ENCODE data around the gene FICD.

Gene FICD

DNA sequence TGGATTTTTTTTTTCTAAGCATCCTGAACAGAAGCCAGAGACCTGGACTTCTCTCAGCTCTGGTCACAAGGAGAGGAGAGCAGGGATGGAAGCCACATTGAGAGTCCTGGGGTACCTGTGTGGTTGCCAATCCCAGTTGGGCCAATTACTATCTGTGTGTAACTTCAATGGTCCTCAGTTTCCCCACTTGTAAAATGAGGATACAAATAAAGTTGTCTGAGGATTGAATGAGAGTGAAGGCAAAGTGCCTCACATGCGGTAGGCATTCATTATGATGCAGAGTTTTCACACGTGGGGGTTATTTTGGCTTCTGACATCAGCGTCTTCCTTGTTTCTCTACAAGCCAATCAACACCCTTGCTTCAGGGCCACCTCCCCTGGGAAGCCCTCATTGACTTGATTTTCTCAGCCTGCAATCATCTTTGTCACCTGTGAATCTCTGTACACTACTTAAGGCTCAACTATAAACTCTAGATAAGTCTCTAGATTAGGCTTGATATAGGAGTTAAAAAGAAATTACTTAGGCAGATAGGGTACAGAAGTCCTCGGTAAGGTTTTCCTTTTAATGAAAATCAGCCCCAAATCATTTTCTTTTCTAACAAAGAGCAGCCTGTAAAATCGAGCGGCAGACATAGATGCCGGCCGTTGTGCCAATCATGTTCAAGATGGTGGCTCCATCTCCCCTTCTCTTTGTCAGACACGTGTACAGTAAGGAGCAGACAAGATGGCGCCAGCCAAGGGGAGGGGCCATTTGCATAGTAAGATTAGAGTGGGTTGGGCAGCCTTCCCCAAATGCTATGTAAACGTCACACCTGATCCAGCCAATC is 37.8 kb upstream of the FICD start:
- H3K4me3 ChIP-seq (ENCODE audit: low read depth, low read length), result no peak overlapping the region
- H3K36me3 ChIP-seq, result no peaks in the 10 kb centered on the region
- no peak for DNase-seq
- peaks cover 42% of the 10 kb centered on the region for H3K27me3 ChIP-seq (ENCODE audit: insufficient read depth, low read depth, severe bottlenecking)
- no peak overlapping the region for H3K27ac ChIP-seq
- no peaks in the 10 kb centered on the region for H3K9me3 ChIP-seq (ENCODE audit: severe bottlenecking)
- TF ChIP-seq, protein P1, sequence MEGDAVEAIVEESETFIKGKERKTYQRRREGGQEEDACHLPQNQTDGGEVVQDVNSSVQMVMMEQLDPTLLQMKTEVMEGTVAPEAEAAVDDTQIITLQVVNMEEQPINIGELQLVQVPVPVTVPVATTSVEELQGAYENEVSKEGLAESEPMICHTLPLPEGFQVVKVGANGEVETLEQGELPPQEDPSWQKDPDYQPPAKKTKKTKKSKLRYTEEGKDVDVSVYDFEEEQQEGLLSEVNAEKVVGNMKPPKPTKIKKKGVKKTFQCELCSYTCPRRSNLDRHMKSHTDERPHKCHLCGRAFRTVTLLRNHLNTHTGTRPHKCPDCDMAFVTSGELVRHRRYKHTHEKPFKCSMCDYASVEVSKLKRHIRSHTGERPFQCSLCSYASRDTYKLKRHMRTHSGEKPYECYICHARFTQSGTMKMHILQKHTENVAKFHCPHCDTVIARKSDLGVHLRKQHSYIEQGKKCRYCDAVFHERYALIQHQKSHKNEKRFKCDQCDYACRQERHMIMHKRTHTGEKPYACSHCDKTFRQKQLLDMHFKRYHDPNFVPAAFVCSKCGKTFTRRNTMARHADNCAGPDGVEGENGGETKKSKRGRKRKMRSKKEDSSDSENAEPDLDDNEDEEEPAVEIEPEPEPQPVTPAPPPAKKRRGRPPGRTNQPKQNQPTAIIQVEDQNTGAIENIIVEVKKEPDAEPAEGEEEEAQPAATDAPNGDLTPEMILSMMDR (IDR thresholded peaks at IDR 0.05; ENCODE audit: low read depth, low read length), result no peak

DNA sequence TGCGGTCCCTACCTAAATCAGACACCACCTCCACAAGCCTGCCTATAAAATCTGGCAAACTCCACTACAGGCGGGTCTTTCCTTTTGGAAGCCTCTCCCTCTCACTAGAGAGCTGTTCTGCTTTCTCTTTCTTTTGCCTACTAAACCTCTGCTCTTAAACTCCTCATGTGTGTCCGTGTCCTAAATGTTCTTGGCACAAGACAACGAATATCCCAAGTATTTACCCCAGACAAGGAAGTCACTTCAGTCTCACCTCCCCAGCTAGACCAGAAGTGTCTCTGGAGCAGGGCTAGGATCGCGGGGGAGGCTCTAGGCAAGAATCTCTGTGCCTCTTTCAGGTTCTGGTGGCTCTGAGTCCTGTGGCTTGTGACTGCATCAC is 37.2 kb upstream of the FICD start:
- H3K4me3 ChIP-seq (ENCODE audit: low read depth, low read length), result no peak overlapping the region
- H3K9me3 ChIP-seq (ENCODE audit: severe bottlenecking), result no peaks in the 10 kb centered on the region
- H3K27me3 ChIP-seq (ENCODE audit: insufficient read depth, low read depth, severe bottlenecking), result peaks cover 38% of the 10 kb centered on the region
- no peak for DNase-seq
- H3K36me3 ChIP-seq, result no peaks in the 10 kb centered on the region
- H3K27ac ChIP-seq, result no peak overlapping the region
- TF ChIP-seq, protein P1 (IDR thresholded peaks at IDR 0.05; ENCODE audit: low read depth, low read length), result no peak

DNA sequence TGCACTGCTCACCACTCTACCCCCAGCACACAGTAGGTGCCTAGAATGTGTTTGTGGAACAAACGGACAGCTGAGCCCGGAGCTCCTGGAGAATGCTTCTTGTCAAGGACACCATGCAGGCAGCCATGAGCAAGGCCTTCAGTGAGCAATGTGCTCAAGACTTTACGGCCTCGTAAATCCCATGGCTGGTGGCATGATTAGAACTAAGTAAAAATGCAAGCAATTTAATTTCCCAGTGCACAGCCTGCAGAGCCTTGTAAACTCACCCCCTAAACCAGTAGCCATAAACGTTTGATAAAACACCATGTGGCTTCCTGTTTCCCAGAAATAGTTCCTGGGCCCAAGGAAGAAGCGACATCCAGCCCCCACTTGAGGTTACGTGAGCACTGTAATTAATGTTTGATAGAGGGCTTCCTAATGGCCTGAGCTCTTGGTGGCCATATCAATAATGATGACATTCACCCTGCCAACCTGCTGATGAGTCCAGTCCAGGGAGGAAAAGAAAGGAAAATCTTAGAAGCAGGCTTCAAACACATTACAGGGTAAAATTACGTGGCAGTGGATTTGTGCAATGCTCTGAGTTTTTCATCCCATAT is 36.4 kb upstream of the FICD start:
- TF ChIP-seq, protein P1 (IDR thresholded peaks at IDR 0.05; ENCODE audit: low read depth, low read length), result no peak

DNA sequence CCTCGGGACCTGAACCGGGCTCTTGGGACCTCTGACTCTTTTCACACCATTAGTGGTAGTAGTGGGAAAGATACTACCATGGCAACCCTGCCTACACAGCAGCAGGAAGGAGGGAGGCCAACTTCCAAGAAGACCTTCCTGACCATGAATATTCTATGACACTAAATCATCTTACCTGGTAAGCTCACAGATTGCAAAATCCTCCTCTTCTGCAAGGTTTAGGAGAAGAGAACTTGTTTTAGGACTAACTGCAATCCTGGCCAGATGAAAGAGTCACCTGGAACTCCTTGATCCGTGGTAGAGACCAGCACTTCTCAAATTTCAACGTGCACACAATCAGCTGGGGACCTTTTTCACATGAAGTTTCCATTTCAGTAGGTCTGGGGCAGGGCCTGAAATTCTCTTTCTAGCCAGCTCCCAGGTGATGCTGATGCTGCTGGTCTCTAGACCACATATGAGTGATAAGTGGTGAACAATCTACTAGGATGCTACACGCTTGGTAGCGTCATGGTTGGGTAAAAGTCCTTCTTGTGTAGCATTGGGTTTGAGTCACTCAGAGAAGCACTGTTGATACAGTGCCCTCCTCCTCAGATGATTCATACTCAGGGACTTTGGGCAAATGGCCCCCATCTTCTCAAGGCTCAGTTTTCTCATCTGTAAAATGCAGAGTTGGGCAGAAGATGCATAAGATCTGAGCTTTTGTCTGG is 35.6 kb upstream of the FICD start:
- TF ChIP-seq, protein P1 (IDR thresholded peaks at IDR 0.05; ENCODE audit: low read depth, low read length), result no peak
- no peaks in the 10 kb centered on the region for H3K9me3 ChIP-seq (ENCODE audit: severe bottlenecking)
- no peaks in the 10 kb centered on the region for H3K36me3 ChIP-seq
- no peak overlapping the region for H3K4me3 ChIP-seq (ENCODE audit: low read depth, low read length)
- DNase-seq, result no peak
- peaks cover 28% of the 10 kb centered on the region for H3K27me3 ChIP-seq (ENCODE audit: insufficient read depth, low read depth, severe bottlenecking)
- no peak overlapping the region for H3K27ac ChIP-seq

More for the DNA sequence above, 36.4 kb upstream of the FICD start:
- Histone ChIP-seq H3K27me3 (ENCODE audit: insufficient read depth, low read depth, severe bottlenecking) (peaks cover 31% of the 10 kb centered on the region), H3K4me3 (ENCODE audit: low read depth, low read length) (no peak overlapping the region), H3K27ac (no peak overlapping the region), H3K9me3 (ENCODE audit: severe bottlenecking) (no peaks in the 10 kb centered on the region), H3K36me3 (no peaks in the 10 kb centered on the region)
- DNase-seq, result no peak

DNA sequence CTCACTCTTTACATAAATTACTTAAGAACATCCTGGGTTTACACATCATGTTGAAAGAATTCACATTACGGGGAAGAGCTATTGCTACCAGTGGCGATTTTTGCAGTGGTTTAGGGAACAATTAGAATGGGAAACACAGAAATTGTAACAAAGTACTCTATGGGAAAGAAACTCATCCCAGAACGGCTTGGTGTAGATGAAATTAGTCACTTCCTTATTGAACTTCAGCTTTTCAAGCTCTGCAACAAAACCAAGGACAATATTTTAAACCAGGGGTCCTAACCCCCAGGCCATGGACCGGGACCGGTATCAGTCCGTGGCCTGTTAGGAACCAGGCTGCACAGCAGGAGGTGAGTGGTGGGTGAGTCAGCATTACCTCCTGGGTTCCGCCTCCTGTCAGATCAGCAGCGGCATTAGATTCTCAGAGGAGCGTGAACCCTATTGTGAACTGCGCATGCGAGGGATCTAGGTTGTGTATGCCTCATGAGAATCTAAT is 32.3 kb upstream of the FICD start:
- no peak overlapping the region for H3K27ac ChIP-seq

More for the DNA sequence above, 32.3 kb upstream of the FICD start:
- Histone ChIP-seq H3K4me3 (ENCODE audit: low read depth, low read length) (no peak overlapping the region), H3K27me3 (ENCODE audit: insufficient read depth, low read depth, severe bottlenecking) (peaks cover 19% of the 10 kb centered on the region), H3K36me3 (no peaks in the 10 kb centered on the region), H3K9me3 (ENCODE audit: severe bottlenecking) (no peaks in the 10 kb centered on the region)
- DNase-seq, result no peak
- TF ChIP-seq, protein P1 (IDR thresholded peaks at IDR 0.05; ENCODE audit: low read depth, low read length), result no peak

Measured in WERI-Rb-1 (cell line).